Measurements from ENCODE around the gene CHRNB1.

CHRNB1 gene

DNA sequence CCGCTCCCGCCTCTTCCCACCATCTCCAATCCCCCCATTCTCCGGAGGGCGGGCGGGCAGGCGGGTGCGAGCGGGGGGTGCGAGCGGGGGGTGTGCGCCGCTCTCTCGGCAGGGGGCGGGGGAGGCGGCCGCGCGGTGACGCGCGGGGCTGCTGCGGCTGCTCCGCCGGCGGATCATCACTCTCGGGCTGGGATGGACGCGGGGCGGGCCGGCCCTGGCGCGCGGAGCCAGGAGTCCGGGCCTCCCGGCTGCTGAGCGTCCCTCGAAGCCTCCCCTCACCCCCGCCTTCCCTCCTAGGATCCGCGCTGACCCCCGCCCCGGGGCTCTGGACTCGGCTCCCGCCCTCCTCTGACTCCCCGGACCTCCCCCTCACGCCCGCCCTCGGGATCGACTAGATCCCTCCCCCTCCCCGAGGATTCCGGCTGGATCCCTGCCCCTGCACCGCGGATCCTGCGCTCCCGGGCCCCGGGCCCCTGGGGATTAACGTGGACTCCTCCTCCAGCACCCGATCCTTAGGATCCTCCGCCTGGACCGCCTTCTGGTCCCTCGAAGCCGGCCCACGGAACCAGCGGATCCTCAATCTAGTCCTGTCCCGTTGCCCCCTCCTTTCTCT is 40.0 kb upstream of the CHRNB1 start:
- peak overlapping the region; percentile 68 for H3K4me3 ChIP-seq (replicated peaks; ENCODE audit: low read depth, low read length)
- TF ChIP-seq, protein P1, sequence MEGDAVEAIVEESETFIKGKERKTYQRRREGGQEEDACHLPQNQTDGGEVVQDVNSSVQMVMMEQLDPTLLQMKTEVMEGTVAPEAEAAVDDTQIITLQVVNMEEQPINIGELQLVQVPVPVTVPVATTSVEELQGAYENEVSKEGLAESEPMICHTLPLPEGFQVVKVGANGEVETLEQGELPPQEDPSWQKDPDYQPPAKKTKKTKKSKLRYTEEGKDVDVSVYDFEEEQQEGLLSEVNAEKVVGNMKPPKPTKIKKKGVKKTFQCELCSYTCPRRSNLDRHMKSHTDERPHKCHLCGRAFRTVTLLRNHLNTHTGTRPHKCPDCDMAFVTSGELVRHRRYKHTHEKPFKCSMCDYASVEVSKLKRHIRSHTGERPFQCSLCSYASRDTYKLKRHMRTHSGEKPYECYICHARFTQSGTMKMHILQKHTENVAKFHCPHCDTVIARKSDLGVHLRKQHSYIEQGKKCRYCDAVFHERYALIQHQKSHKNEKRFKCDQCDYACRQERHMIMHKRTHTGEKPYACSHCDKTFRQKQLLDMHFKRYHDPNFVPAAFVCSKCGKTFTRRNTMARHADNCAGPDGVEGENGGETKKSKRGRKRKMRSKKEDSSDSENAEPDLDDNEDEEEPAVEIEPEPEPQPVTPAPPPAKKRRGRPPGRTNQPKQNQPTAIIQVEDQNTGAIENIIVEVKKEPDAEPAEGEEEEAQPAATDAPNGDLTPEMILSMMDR (IDR thresholded peaks at IDR 0.05; ENCODE audit: low read length, missing control alignments): no peak
- DNase-seq (ENCODE audit: low read depth): peak; percentile 20

- TF ChIP-seq, protein P1 (IDR thresholded peaks at IDR 0.05; ENCODE audit: low read length, missing control alignments): no peak
- DNase-seq (ENCODE audit: low read depth): no peak
- peak overlapping the region; percentile 68 for H3K4me3 ChIP-seq (replicated peaks; ENCODE audit: low read depth, low read length)
Measured at GRCh38 chr17:7405350-7406234, 39.3 kb upstream of the CHRNB1 start.

GRCh38 chr17:7406235-7406825 is 38.5 kb upstream of the CHRNB1 start:
- no peak for DNase-seq (ENCODE audit: low read depth)
- TF ChIP-seq, protein P1 (IDR thresholded peaks at IDR 0.05; ENCODE audit: low read length, missing control alignments): no peak
- peak overlapping the region; percentile 68 for H3K4me3 ChIP-seq (replicated peaks; ENCODE audit: low read depth, low read length)

DNA sequence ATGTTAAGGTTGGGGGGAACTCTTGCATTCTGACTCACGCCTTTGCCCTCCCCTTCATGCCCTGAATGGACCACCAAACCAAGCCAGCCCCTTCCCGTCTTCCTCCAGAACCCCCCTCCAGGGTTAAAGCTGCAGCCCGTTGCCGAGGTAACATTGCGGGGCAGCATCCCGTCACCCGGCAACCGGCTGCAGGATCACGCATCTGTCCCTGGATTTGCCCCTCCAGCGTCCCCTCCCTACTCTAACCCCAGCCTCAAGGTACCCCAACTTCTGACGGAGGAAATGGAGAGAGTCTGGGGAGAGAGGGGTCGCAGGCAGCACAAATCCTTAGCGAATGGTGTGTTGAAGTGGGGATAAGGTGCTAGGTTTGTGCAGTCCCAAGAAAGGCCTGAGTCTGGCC is 37.8 kb upstream of the CHRNB1 start:
- no peak overlapping the region for H3K4me3 ChIP-seq (replicated peaks; ENCODE audit: low read depth, low read length)
- TF ChIP-seq, protein P1 (IDR thresholded peaks at IDR 0.05; ENCODE audit: low read length, missing control alignments): no peak
- no peak for DNase-seq (ENCODE audit: low read depth)

DNA sequence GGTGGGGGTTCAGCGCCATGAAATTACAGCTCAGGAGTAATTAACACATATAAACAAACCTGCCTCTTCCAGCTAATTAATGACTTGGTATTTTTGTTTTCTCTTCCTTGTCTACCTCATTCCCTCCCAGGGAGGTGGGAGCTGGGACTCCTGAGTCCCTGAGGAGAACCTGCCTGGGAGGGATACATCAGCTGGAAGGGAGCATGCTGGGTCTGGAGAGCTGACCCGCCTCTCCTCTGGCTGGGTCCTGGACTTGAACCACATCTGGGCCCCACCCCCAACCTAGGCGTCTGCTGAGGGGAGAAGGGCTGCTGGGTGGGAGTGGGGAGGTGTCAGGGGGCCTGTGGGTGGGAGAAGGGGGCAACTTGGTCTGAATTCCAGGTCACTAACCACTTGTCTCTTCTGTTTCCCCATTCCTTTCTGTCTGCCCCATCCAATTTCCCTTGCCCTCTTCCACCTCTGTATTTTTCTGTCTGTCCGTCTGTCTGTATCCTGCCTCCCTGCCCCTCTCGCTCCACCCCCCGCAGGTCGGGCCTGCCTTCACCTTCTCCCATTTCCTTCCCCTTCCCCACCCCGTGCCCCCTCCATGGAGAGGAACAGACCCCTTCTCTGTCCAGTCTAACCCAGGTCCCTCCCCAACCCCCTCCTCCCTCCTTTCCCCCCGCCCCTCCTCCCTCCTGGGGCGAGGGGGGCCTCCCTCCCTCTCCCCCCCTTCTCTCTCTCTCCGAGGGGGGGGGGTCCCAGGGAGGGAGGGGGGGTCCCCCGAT is 37.2 kb upstream of the CHRNB1 start, which contains the start of gene NLGN2:
Gene NLGN2, plus strand, starts transcription at position 361 of the 767 bp plus-strand sequence. CDS start 411 bp downstream, outside the sequence.
- DNase-seq (ENCODE audit: low read depth): no peak
- no peak within 1 kb of the TSS for H3K4me3 ChIP-seq (replicated peaks; ENCODE audit: low read depth, low read length)
- TF ChIP-seq, protein P1 (IDR thresholded peaks at IDR 0.05; ENCODE audit: low read length, missing control alignments): no peak

GRCh38 chr17:7408252-7408727 is 36.6 kb upstream of the CHRNB1 start:
- no peak overlapping the region for H3K4me3 ChIP-seq (replicated peaks; ENCODE audit: low read depth, low read length)
- no peak for DNase-seq (ENCODE audit: low read depth)
- TF ChIP-seq, protein P1 (IDR thresholded peaks at IDR 0.05; ENCODE audit: low read length, missing control alignments): no peak
